Kidney (tissue), 14 donors: ENCODE measurements around the gene SYTL1. TPM values are rescaled to one million over a fixed set of nuclear protein-coding genes. Genes with fewer than 3 reads are reported as not detected.

Source experiments
- DNase-seq, 5 donors: peaks; one replicate each; pipeline ENCODE4 v3.0.0-alpha.2; 2013 to 2020
- FAIRE-seq: peaks from 2 replicates; lab custom pipeline; 2012; peaks lifted over from hg19 to GRCh38; lab: Jason Lieb, UNC
- H3K27ac ChIP-seq, 2 donors: one replicate each; pipeline ENCODE4 v1.7.0; 2013; ENCODE audit warnings: low read depth in 2 of 2, low read length in 2 of 2, inconsistent platforms in 1 of 2
- H3K27me3 ChIP-seq: one replicate; pipeline ENCODE4 v1.7.1; 2013; ENCODE audit warnings: low read length, inconsistent platforms; ENCODE audit not compliant: control insufficient read depth, insufficient read depth
- H3K36me3 ChIP-seq, 3 donors: one replicate each; pipeline versions ENCODE4 v1.7.0 to v1.7.1; 2013; ENCODE audit warnings: low read length in 3 of 3, control low read depth in 1 of 3, inconsistent platforms in 1 of 3; ENCODE audit not compliant: insufficient read depth in 3 of 3, control insufficient read depth in 2 of 3
- H3K4me1 ChIP-seq, 3 donors: one replicate each; pipeline versions ENCODE4 v1.7.0 to v1.7.1; 2013; ENCODE audit warnings: low read length in 3 of 3, inconsistent platforms in 1 of 3, low read depth in 1 of 3; ENCODE audit not compliant: control insufficient read depth in 2 of 3, insufficient read depth in 2 of 3
- H3K4me3 ChIP-seq, 3 donors: one replicate each; pipeline versions ENCODE4 v1.7.0 to v1.8.1; 2013; ENCODE audit warnings: low read length in 3 of 3, control low read depth in 1 of 3, inconsistent platforms in 1 of 3
- H3K9ac ChIP-seq, 3 donors: one replicate each; pipeline versions ENCODE4 v1.7.0 to v1.7.1; 2013; ENCODE audit warnings: low read length in 3 of 3, control low read depth in 1 of 3, inconsistent platforms in 1 of 3
- H3K9me3 ChIP-seq, 3 donors: one replicate each; pipeline versions ENCODE4 v1.7.0 to v1.7.1; 2013; ENCODE audit warnings: low read length in 3 of 3, control low read depth in 1 of 3, inconsistent platforms in 1 of 3; ENCODE audit not compliant: control insufficient read depth in 2 of 3, insufficient read depth in 1 of 3
- CTCF ChIP-seq: IDR thresholded peaks from 3 replicates; pipeline ENCODE4 v1.5.1; 2012; ENCODE audit warnings: mild to moderate bottlenecking, moderate library complexity, borderline replicate concordance; ENCODE audit not compliant: insufficient read depth; ENCODE audit errors: extremely low read depth
- intact Hi-C: fragments of 100-400 bp; cut with DNase I; formaldehyde crosslinking; loops from one replicate; pipeline ENCODE4 v1.11.1; 2022
- polyA plus RNA-seq: library from polyadenylated mRNA; stranded (reverse); fragments of 350-450 nt; fragmentation: Illumina TruSeq; extraction: RNeasy Lipid Tissue Mini Kit (QIAGEN cat#74804); gene quantifications from one replicate; pipeline ENCODE4 v1.2.3, GENCODE V29; 2014; ENCODE audit warnings: low read depth, low replicate concordance; ENCODE audit not compliant: insufficient read depth
- total RNA-seq: library from RNA; stranded (reverse); fragmentation: NEBNext Ultra II Directional; extraction: Animal tissue kit (Norgen Biotek cat#: 25700); gene quantifications from one replicate; pipeline ENCODE4 v1.2.1, GENCODE V29; 2021
- donor health status: control.
- donor health status: control.
- donor health status: control.
- donor health status: control.
- donor health status: control.
- donor health status: DM: yes; HTN: yes; CAD: no.
- donor health status: Normal renal cell carcinoma (clear cell type).

Gene SYTL1
- total and polyA plus RNA-seq, 2 donors from 2014 or later = 5.9 to 19.3 TPM

- Histone ChIP-seq H3K9ac (peak overlapping the region in 1 of 3 donors; percentile 51), H3K9me3 (no peaks in the 10 kb centered on the region), H3K4me3 (peak overlapping the region in 1 of 3 donors; percentile 44), H3K27ac (no peak overlapping the region), H3K36me3 (no peaks in the 10 kb centered on the region), H3K4me1 (peaks cover 0 to 17% (median 5%) of the 10 kb centered on the region in 3 donors), H3K27me3 (no peaks in the 10 kb centered on the region)
- no peak for FAIRE-seq
- no peak for TF ChIP-seq CTCF
- intact Hi-C loops = no loop called here
- peak; percentile 72 to 87 (median 78) for DNase-seq
Observed at GRCh38 chr1:27348861-27349783, 7.3 kb downstream of the SYTL1 start.

GRCh38 chr1:27349784-27350662 lies 8.2 kb downstream of the SYTL1 start:
- H3K9me3 ChIP-seq = no peaks in the 10 kb centered on the region
- peak overlapping the region in 1 of 3 donors; percentile 19 for H3K4me3 ChIP-seq
- H3K27me3 ChIP-seq = no peaks in the 10 kb centered on the region
- H3K27ac ChIP-seq = no peak overlapping the region
- no peaks in the 10 kb centered on the region for H3K36me3 ChIP-seq
- peaks cover 0 to 17% (median 5%) of the 10 kb centered on the region in 3 donors for H3K4me1 ChIP-seq
- no peak for TF ChIP-seq CTCF
- H3K9ac ChIP-seq = no peak overlapping the region
- peak; percentile 79 to 90 (median 86) for DNase-seq
- intact Hi-C loops = no loop called here
- no peak for FAIRE-seq

GRCh38 chr1:27350663-27351540 lies 9.1 kb downstream of the SYTL1 start:
- intact Hi-C loops = no loop called here

More at GRCh38 chr1:27350663-27351540, 9.1 kb downstream of the SYTL1 start:
- Histone ChIP-seq H3K27me3 (no peaks in the 10 kb centered on the region), H3K4me3 (peak overlapping the region in 1 of 3 donors; percentile 37), H3K27ac (no peak overlapping the region), H3K9me3 (no peaks in the 10 kb centered on the region), H3K4me1 (peaks cover 0 to 17% (median 5%) of the 10 kb centered on the region in 3 donors), H3K9ac (no peak overlapping the region), H3K36me3 (peaks cover 0 to 3% (median 0%) of the 10 kb centered on the region in 3 donors)
- FAIRE-seq = no peak
- no peak for TF ChIP-seq CTCF
- peak; percentile 67 to 88 (median 86) for DNase-seq
